AG04449 (cell line): ENCODE data around the gene ABTB2.

Source experiments
- CTCF ChIA-PET: fragments of 350-600 bp; formaldehyde crosslinking; extraction: SDS; loops from one replicate; lab custom pipeline; 2021; ENCODE audit warnings: antibody characterized with exemption; lab: Yijun Ruan, JAX
- POLR2A ChIA-PET: fragments of 400-600, 350-600 bp; formaldehyde crosslinking; extraction: SDS; loops from one replicate; lab custom pipeline; 2020; ENCODE audit warnings: antibody characterized with exemption, inconsistent platforms; lab: Yijun Ruan, JAX
- DNase-seq: peaks from one replicate; pipeline ENCODE4 v3.0.0-alpha.2; 2010; ENCODE audit warnings: low read depth, low spot score
- H3K4me3 ChIP-seq: 2 replicates; pipeline ENCODE4 v1.5.1; 2011; ENCODE audit warnings: low read depth, mild to moderate bottlenecking, control low read depth, low read length
- TF ChIP-seq, protein P1 (sequence below): IDR thresholded peaks from one replicate; pipeline ENCODE4 v1.5.1; 2011; ENCODE audit warnings: mild to moderate bottlenecking, moderate library complexity, low read length, control low read depth, inconsistent platforms; ENCODE audit not compliant: insufficient read depth; ENCODE audit errors: missing control alignments

Gene ABTB2

GRCh38 chr11:34302046-34302921, 55.5 kb downstream of the ABTB2 start:
- POLR2A ChIA-PET, result interaction anchor here (1.0 kb wide), 1 partner anchor 17 kb away, joined by 5 read pairs; no protein-coding TSS in a partner anchor
- no peak overlapping the region for H3K4me3 ChIP-seq
- TF ChIP-seq, protein P1, sequence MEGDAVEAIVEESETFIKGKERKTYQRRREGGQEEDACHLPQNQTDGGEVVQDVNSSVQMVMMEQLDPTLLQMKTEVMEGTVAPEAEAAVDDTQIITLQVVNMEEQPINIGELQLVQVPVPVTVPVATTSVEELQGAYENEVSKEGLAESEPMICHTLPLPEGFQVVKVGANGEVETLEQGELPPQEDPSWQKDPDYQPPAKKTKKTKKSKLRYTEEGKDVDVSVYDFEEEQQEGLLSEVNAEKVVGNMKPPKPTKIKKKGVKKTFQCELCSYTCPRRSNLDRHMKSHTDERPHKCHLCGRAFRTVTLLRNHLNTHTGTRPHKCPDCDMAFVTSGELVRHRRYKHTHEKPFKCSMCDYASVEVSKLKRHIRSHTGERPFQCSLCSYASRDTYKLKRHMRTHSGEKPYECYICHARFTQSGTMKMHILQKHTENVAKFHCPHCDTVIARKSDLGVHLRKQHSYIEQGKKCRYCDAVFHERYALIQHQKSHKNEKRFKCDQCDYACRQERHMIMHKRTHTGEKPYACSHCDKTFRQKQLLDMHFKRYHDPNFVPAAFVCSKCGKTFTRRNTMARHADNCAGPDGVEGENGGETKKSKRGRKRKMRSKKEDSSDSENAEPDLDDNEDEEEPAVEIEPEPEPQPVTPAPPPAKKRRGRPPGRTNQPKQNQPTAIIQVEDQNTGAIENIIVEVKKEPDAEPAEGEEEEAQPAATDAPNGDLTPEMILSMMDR, result no peak
- DNase-seq, result peak; percentile 78
- CTCF ChIA-PET, result interaction anchor here (1.0 to 1.5 kb wide), 5 partner anchors 56 to 190 kb away, joined by 3 to 4 read pairs (median 3); partner anchors contain the start of gene ABTB2

DNA sequence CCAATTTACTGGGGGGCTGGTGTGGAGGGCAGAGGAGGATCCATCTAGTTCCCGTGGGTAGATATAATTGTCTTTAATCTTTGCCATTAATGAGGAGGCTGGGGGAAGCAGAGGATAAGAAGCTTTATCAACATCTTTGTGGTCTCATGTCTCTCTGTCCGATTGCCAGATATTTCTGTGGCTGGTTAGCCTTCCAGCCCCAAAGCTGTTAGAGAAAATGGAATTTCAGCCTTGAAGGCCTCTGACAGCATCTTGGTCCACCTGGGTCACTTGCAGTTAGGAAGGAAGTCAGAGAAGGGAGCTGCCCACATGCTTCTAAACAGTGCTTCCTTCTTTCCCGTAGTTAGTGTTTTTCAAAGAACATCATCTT, 56.9 kb downstream of the ABTB2 start:
- DNase-seq, result no peak
- ChIA-PET CTCF (interaction anchor here (1.1 to 1.5 kb wide), 2 partner anchors 11 to 57 kb away, joined by 4 read pairs; partner anchors contain the start of gene ABTB2), POLR2A (no interaction called here)
- H3K4me3 ChIP-seq, result no peak overlapping the region
- TF ChIP-seq, protein P1, result no peak

DNA sequence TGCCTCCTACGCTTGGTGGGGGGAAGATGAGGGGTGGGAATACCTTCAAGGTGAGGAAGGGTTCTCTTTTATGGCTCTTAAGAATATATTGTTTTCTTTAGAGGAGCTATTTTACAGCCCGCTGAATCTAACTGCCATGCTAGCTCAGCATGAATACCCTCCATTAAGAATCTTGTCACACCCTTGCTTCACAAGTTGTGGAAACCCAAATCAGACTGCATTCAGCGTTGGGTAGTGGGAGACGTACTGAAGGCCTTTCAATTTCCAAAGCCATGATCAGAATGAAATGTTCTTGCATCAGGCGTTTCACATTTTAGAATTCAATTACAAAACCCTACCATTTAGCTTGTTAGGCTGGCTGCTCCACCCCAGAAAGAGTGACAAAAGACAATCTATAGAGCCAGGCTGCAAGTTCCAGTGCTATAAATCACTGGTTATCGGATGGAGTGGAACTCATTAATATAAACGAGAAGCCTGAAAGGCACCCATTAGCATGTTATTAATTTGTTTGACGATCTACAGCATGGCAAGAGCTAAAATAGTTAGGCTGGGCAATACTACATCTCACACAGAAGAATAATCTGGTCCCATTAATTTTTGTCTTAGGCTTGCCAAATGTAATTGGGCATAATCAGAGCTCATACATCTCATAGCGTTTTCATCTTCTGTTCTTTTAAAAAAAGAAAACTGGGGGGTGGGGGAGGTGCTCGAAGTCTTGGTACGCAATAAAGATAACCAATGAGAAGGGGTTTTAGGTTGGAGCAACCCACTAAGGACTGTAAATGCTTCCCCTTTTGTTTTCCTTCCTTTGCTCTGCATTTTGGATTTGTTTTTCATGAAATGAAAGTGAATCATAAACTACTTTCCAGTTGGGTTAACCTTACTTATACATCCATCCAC, 57.5 kb downstream of the ABTB2 start:
- TF ChIP-seq, protein P1, result no peak
- no peak overlapping the region for H3K4me3 ChIP-seq
- no peak for DNase-seq
- ChIA-PET POLR2A (no interaction called here), CTCF (interaction anchor here (1.5 kb wide), 1 partner anchor 11 kb away, joined by 4 read pairs; no protein-coding TSS in a partner anchor)

GRCh38 chr11:34299284-34299972, 58.4 kb downstream of the ABTB2 start:
- ChIA-PET POLR2A (no interaction called here), CTCF (no interaction called here)
- TF ChIP-seq, protein P1, result no peak
- H3K4me3 ChIP-seq, result no peak overlapping the region
- DNase-seq, result no peak

GRCh38 chr11:34298871-34299270, 58.9 kb downstream of the ABTB2 start:
- TF ChIP-seq, protein P1, result no peak
- H3K4me3 ChIP-seq, result no peak overlapping the region
- ChIA-PET POLR2A (no interaction called here), CTCF (no interaction called here)
- DNase-seq, result no peak
